ENCODE results near the gene C11orf52.

Gene C11orf52

DNA sequence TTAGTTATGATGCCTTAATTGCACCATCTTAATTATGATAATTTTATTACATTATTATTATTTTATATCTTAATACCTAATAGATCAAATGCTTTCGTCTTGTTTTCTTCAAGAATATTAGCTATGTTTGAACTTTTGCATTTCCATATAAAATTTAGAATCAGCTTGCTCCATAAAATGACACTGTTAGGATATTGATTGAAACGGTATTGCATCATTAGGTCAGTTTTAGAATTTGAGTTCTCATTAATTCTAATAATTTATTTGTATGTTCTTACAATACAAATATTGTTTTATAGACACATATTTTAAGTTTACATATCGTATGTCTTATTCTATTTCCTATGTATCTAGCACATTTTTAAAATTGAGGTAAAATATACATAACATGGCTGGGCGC lies 32.7 kb upstream of the C11orf52 start:
- Histone ChIP-seq H3K4me1 (ENCODE audit: insufficient read depth, low read length) (no peaks in the 10 kb centered on the region), H3K27me3 (ENCODE audit: insufficient read depth, low read length) (no peaks in the 10 kb centered on the region), H3K27ac (ENCODE audit: low read depth, low read length) (no peak overlapping the region), H3K9me3 (ENCODE audit: insufficient read depth, low read depth, low read length) (no peaks in the 10 kb centered on the region), H3K9ac (ENCODE audit: low read depth, low read length) (no peak overlapping the region), H3K4me3 (ENCODE audit: low read length) (no peak overlapping the region), H3K36me3 (ENCODE audit: insufficient read depth, low read length) (no peaks in the 10 kb centered on the region)
- WGBS, result 100% methylated on average over 3 of the region's 4 CpGs

DNA sequence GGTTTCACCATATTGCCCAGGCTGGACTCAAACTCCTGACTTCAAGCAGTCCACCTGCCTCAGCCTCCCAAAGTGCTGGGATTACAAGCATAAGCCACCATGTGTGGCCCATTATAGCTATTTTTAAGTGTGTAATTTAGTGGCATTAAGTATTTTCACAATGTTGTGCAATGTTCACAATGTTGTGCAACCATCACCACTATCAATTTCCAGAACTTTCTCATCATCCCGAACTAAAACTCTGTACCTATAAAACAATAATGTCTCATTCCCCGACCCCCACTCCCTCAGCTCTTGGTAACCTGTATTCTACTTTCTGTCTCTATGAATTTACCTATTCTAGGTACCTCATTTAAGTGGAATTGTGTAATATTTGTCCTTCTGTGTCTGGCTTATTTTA lies 31.9 kb upstream of the C11orf52 start:
- Histone ChIP-seq H3K4me3 (ENCODE audit: low read length) (no peak overlapping the region), H3K9ac (ENCODE audit: low read depth, low read length) (no peak overlapping the region), H3K4me1 (ENCODE audit: insufficient read depth, low read length) (no peaks in the 10 kb centered on the region), H3K27ac (ENCODE audit: low read depth, low read length) (no peak overlapping the region), H3K9me3 (ENCODE audit: insufficient read depth, low read depth, low read length) (no peaks in the 10 kb centered on the region), H3K36me3 (ENCODE audit: insufficient read depth, low read length) (no peaks in the 10 kb centered on the region), H3K27me3 (ENCODE audit: insufficient read depth, low read length) (no peaks in the 10 kb centered on the region)
- WGBS, result 86% methylated on average over 2 of the region's 2 CpGs

DNA sequence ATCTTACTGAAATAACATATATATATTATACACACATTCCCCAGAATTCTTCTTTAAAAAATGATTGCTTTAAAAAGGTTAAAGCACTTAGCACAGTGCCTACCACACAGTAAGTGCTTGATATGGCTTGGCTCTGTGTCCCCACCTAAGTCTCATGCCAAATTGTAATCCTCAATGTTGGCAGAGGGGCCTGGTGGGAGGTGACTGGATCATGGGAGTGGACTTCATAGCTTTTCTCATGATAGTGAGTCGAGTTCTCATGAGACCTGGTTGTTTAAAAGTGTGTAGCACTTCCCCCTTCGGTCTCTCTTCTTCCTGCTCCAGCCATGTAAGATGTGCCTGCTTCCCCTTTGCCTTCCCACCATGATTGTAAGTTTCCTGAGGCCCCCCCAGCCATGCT lies 13.3 kb upstream of the C11orf52 start:
- H3K9ac ChIP-seq (ENCODE audit: low read depth, low read length), result no peak overlapping the region

DNA sequence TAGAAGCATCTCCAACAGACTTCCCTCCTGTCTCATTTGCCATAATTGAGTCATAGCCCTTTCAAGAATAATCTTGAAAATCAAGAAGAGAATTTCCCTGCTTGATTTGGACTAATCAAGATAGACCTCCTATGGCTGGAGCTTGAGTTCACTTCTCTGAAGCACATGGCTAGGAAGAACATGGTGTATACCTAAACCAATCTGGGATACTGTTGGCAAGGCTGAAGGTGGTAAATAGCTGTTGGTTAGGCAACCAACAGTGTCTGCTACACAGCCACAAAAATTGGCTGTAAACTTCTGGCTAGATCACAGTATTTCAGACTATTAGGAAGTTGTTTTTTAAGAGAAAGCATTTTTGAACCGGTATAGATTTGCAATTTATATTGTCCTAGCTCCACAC lies 12.0 kb upstream of the C11orf52 start:
- no peak overlapping the region for H3K27ac ChIP-seq (ENCODE audit: low read depth, low read length)
- no peak overlapping the region for H3K4me3 ChIP-seq (ENCODE audit: low read length)
- H3K4me1 ChIP-seq (ENCODE audit: insufficient read depth, low read length), result peaks cover 5% of the 10 kb centered on the region
- H3K36me3 ChIP-seq (ENCODE audit: insufficient read depth, low read length), result no peaks in the 10 kb centered on the region
- no peaks in the 10 kb centered on the region for H3K27me3 ChIP-seq (ENCODE audit: insufficient read depth, low read length)
- H3K9ac ChIP-seq (ENCODE audit: low read depth, low read length), result no peak overlapping the region
- no peaks in the 10 kb centered on the region for H3K9me3 ChIP-seq (ENCODE audit: insufficient read depth, low read depth, low read length)
- WGBS, result 80% methylated on average over 1 of the region's 1 CpG

More for the DNA sequence above, 13.3 kb upstream of the C11orf52 start:
- H3K9me3 ChIP-seq (ENCODE audit: insufficient read depth, low read depth, low read length), result no peaks in the 10 kb centered on the region
- H3K4me1 ChIP-seq (ENCODE audit: insufficient read depth, low read length), result no peaks in the 10 kb centered on the region
- 86% methylated on average over 2 of the region's 2 CpGs for WGBS
- no peaks in the 10 kb centered on the region for H3K27me3 ChIP-seq (ENCODE audit: insufficient read depth, low read length)
- no peaks in the 10 kb centered on the region for H3K36me3 ChIP-seq (ENCODE audit: insufficient read depth, low read length)
- H3K27ac ChIP-seq (ENCODE audit: low read depth, low read length), result no peak overlapping the region
- H3K4me3 ChIP-seq (ENCODE audit: low read length), result no peak overlapping the region

DNA sequence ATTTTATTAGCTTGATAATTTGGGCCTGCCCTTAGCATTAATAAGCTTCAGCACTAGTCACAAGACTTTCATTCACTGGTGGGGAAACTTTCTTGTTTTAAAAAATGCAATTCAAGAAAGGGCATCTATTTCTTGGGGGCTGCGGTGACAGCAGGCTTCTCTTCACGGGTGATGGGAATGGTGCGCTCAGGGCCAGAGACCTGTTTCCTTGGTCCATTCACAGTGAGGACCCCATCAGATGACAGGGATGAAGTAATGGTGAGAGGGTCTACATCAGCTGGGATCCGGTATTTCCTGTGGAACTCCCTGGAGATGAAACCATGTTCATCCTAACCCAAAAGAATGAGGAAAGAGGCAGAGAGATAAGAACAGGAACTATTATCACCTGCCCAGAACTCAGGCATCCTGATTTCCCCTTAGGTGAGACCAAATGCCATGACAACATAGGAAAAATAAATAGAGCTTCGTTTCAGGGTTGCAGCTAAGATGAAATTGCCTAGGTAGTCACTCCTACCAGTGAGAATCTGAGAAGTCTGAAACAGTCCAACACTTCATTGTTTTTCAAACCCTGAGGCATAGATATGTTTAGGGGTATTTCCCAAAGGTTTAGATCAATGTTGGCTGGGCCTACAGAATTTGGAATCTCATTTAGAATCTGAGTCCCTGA lies 9.9 kb upstream of the C11orf52 start:
- H3K9ac ChIP-seq (ENCODE audit: low read depth, low read length), result no peak overlapping the region
- no peaks in the 10 kb centered on the region for H3K9me3 ChIP-seq (ENCODE audit: insufficient read depth, low read depth, low read length)
- H3K4me3 ChIP-seq (ENCODE audit: low read length), result no peak overlapping the region
- H3K36me3 ChIP-seq (ENCODE audit: insufficient read depth, low read length), result no peaks in the 10 kb centered on the region
- 96% methylated on average over 5 of the region's 5 CpGs for WGBS
- H3K4me1 ChIP-seq (ENCODE audit: insufficient read depth, low read length), result peaks cover 12% of the 10 kb centered on the region
- no peaks in the 10 kb centered on the region for H3K27me3 ChIP-seq (ENCODE audit: insufficient read depth, low read length)
- no peak overlapping the region for H3K27ac ChIP-seq (ENCODE audit: low read depth, low read length)

DNA sequence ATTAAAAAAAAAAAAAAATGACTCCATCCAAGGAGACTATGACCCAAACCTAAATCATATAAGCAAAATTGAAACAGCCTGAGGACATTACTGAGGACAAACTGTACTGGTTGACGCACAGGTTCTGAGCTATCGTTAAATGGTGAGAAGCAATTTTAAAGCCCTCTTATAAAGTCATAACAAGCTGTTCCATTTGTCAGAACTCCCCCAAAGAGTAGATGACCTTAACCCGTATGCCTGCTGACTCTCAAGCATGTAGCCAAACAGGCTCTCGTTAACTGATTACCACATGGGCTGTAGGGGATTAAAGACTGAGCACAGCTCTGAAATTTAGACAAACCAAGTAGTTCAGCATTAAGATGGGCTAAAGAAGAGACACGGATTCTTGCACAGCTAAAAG lies 9.3 kb upstream of the C11orf52 start:
- 90% methylated on average over 5 of the region's 5 CpGs for WGBS
- peaks cover 12% of the 10 kb centered on the region for H3K4me1 ChIP-seq (ENCODE audit: insufficient read depth, low read length)
- no peaks in the 10 kb centered on the region for H3K27me3 ChIP-seq (ENCODE audit: insufficient read depth, low read length)
- no peak overlapping the region for H3K27ac ChIP-seq (ENCODE audit: low read depth, low read length)
- no peak overlapping the region for H3K9ac ChIP-seq (ENCODE audit: low read depth, low read length)
- no peak overlapping the region for H3K4me3 ChIP-seq (ENCODE audit: low read length)
- no peaks in the 10 kb centered on the region for H3K9me3 ChIP-seq (ENCODE audit: insufficient read depth, low read depth, low read length)
- no peaks in the 10 kb centered on the region for H3K36me3 ChIP-seq (ENCODE audit: insufficient read depth, low read length)

DNA sequence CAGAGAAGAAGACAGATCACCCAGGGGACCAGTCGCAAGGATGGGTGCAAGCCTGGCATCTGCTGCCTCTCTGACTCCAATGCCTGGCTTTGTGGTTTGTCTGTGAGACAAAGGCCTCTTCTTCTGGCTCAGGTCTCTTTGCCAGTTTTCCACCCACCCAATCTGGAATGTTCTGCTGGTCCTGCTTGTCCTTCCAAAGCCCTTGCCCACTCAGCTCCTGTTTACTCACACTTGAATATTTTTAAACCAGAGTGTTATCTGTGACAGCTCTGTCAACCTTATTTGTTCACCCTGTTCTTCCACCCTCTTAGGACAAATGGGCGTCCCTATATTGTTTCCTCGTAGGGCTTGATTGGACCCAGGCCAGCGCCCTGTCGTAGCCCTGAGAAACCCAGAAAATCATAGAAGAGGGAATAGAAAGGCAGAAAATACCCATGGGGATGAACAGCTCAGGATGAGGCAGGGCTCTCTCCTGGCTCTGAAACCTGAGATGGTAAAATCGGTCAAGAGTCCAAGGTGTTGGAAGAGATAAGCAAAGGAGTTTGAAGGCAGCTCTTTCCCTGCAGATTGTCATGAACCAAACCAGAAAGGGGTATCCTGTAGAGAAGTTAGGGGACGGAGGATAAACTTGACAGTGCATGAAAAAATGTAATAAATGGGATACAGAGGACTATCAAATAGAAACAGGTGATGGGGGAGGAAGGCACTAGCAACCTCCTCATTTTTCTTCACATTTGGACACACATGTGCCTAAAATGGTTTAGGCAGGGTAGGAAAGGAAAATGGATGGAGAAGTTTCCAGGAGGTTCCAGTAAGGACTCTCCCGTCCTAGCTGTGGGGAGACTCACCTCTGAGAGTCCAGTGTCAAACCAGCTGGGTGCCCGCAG lies 7.8 kb upstream of the C11orf52 start:
- Histone ChIP-seq H3K36me3 (ENCODE audit: insufficient read depth, low read length) (no peaks in the 10 kb centered on the region), H3K4me3 (ENCODE audit: low read length) (no peak overlapping the region), H3K9ac (ENCODE audit: low read depth, low read length) (no peak overlapping the region), H3K27ac (ENCODE audit: low read depth, low read length) (no peak overlapping the region), H3K27me3 (ENCODE audit: insufficient read depth, low read length) (no peaks in the 10 kb centered on the region), H3K4me1 (ENCODE audit: insufficient read depth, low read length) (peaks cover 12% of the 10 kb centered on the region), H3K9me3 (ENCODE audit: insufficient read depth, low read depth, low read length) (no peaks in the 10 kb centered on the region)
- WGBS, result 93% methylated on average over 9 of the region's 9 CpGs

DNA sequence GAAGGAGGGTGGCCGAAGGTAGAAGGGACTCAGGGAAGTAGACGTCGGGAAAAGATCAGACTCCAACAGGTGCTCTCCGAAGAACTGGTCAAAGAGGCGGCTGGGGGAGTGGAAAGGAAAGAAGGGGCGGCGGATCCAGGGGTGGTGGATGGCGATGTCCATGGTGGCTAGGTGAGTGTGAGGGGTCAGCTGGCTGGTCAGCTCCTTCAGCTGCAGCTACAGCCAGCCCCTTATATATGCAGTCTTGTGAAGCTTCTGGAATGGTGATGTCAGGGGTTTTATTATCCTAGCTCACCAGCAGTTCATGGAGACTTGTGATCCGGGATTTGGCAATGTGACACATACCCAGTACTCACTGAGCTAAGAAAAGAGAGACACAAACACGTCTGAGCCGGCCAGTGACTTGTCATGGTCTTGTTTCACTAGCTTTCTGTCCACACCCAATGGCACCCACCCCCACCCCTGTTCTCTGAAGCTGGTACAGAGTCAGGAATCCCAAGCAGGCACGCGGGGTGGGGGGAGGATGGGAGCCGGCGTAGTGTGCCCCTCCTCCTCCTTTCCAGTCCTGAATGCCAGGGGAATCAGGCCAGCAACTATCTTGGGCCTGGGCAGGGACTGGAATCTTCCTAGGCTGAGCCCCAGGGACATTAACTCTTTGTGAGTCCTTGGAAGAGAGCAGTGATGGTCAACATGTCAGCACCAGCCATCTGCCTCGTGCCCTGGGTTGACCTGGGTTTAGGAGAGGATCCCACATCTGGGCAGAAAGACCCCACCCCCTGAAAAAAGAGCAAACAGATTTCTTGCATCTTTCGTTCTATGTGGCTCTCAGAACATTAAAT lies 6.9 kb upstream of the C11orf52 start, which contains the start of gene CRYAB:
Gene CRYAB, minus strand, starts transcription at position 208 of the 839 bp plus-strand sequence. Its CDS starts 46 bp downstream, at position 162.
- H3K9ac ChIP-seq (ENCODE audit: low read depth, low read length), result peak within 1 kb of the TSS; percentile 17; the same call in 1 of the 2 replicates
- H3K27me3 ChIP-seq (ENCODE audit: insufficient read depth, low read length), result no peaks in the 10 kb centered on the region
- no peaks in the 10 kb centered on the region for H3K9me3 ChIP-seq (ENCODE audit: insufficient read depth, low read depth, low read length)
- peaks cover 12% of the 10 kb centered on the region for H3K4me1 ChIP-seq (ENCODE audit: insufficient read depth, low read length)
- no peak within 1 kb of the TSS; the same call in 1 of the 2 replicates for H3K4me3 ChIP-seq (ENCODE audit: low read length)
- 69% methylated on average over 17 of the region's 17 CpGs for WGBS
- no peak within 1 kb of the TSS for H3K27ac ChIP-seq (ENCODE audit: low read depth, low read length)
- no peaks in the 10 kb centered on the region for H3K36me3 ChIP-seq (ENCODE audit: insufficient read depth, low read length)

DNA sequence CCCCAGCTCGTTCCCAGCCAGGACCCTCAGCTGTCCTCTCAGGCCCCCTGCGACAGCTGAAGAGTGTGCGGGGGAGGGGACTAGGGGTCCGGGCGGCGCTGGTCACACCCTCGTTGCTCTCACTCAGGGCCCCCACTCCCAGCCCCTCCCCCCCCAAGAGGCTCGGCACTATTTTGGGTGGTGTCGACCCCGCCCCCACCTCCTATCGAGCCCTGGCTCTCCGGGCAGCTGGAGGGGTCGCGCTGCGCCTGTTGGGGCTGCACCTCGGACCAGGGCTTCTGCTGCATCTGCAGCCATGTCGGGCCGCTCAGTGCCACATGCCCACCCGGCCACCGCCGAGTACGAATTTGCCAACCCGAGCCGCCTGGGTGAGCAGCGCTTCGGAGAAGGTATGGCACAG lies 6.2 kb upstream of the C11orf52 start, which contains the start of gene HSPB2:
Gene HSPB2, plus strand, starts transcription at position 200 of the 400 bp plus-strand sequence. Its CDS starts 96 bp downstream, at position 296.
- Histone ChIP-seq H3K36me3 (ENCODE audit: insufficient read depth, low read length) (no peaks in the 10 kb centered on the region), H3K27me3 (ENCODE audit: insufficient read depth, low read length) (no peaks in the 10 kb centered on the region), H3K9me3 (ENCODE audit: insufficient read depth, low read depth, low read length) (no peaks in the 10 kb centered on the region), H3K4me1 (ENCODE audit: insufficient read depth, low read length) (peaks cover 12% of the 10 kb centered on the region), H3K27ac (ENCODE audit: low read depth, low read length) (no peak within 1 kb of the TSS), H3K4me3 (ENCODE audit: low read length) (no peak within 1 kb of the TSS; the same call in 1 of the 2 replicates), H3K9ac (ENCODE audit: low read depth, low read length) (peak within 1 kb of the TSS; percentile 17; the same call in 1 of the 2 replicates)
- whole genome bisulfite sequencing, result 78% methylated on average over 23 of the region's 26 CpGs

DNA sequence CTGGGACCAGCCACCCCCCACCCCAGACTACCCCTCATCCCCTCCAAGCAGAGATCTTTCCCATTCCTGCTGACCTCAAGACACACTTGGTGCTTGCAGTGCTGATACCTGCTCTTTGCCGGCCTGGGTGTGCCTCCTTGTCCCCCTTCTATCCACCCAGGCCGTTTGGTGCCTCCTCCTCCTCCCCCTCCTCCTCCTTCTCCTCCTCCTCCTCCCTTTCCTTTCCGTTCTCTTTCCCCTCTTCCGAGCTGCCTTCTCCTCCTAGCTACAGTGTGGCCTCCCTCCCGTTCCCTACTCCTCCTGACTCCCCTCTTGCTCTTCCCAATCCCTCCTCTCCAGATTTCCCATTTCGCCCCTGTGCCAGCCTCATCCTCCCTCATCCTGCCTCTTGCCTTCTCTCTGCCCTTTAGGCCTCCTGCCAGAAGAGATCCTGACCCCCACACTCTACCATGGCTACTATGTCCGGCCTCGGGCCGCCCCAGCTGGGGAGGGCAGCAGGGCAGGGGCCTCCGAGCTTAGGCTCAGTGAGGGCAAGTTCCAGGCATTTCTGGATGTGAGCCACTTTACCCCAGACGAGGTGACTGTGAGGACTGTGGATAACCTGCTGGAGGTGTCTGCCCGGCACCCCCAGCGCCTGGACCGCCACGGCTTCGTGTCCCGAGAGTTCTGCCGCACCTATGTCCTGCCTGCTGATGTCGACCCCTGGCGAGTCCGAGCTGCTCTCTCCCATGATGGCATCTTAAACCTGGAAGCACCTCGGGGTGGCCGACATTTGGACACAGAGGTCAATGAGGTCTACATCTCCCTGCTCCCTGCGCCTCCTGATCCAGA lies 5.5 kb upstream of the C11orf52 start:
- no peak overlapping the region for H3K9ac ChIP-seq (ENCODE audit: low read depth, low read length)
- no peaks in the 10 kb centered on the region for H3K27me3 ChIP-seq (ENCODE audit: insufficient read depth, low read length)
- no peak overlapping the region for H3K27ac ChIP-seq (ENCODE audit: low read depth, low read length)

More for the DNA sequence above, 5.5 kb upstream of the C11orf52 start:
- Histone ChIP-seq H3K4me1 (ENCODE audit: insufficient read depth, low read length) (peaks cover 16% of the 10 kb centered on the region), H3K4me3 (ENCODE audit: low read length) (no peak overlapping the region), H3K9me3 (ENCODE audit: insufficient read depth, low read depth, low read length) (no peaks in the 10 kb centered on the region), H3K36me3 (ENCODE audit: insufficient read depth, low read length) (no peaks in the 10 kb centered on the region)
- 85% methylated on average over 24 of the region's 24 CpGs for whole genome bisulfite sequencing
